ENCODE measurements around the gene SHMT1. TPM values are rescaled to one million over a fixed set of nuclear protein-coding genes. Genes with fewer than 3 reads are reported as not detected.

Gene SHMT1
- total RNA-seq, 1 donor from 2014 or later: 18.4 TPM

DNA sequence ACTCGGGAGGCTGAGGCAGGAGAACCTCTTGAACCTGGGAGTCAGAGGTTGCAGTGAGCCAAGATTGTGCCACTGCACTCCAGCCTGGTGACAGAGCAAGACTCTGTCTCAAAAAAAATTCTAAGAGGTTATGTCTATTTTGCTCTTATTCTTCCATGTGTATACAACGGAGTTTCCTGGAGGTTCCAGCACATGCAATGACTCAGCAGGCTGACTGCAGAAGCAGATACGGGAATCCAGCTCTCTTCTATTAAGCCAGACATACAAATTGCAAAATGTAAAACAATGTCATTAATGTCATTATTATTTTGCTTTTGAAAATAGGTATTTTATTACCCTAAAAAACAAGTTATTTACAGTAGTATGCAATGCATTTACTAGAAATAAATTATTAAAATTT is 84.5 kb downstream of the SHMT1 start:
- TF ChIP-seq, protein P1, sequence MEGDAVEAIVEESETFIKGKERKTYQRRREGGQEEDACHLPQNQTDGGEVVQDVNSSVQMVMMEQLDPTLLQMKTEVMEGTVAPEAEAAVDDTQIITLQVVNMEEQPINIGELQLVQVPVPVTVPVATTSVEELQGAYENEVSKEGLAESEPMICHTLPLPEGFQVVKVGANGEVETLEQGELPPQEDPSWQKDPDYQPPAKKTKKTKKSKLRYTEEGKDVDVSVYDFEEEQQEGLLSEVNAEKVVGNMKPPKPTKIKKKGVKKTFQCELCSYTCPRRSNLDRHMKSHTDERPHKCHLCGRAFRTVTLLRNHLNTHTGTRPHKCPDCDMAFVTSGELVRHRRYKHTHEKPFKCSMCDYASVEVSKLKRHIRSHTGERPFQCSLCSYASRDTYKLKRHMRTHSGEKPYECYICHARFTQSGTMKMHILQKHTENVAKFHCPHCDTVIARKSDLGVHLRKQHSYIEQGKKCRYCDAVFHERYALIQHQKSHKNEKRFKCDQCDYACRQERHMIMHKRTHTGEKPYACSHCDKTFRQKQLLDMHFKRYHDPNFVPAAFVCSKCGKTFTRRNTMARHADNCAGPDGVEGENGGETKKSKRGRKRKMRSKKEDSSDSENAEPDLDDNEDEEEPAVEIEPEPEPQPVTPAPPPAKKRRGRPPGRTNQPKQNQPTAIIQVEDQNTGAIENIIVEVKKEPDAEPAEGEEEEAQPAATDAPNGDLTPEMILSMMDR (IDR thresholded peaks at IDR 0.05): no peak
- no peaks in the 10 kb centered on the region for H3K27me3 Mint-ChIP-seq
- H3K4me3 Mint-ChIP-seq: no peak overlapping the region
- H3K27ac Mint-ChIP-seq: no peak overlapping the region
- CTCF ChIA-PET: no interaction called here
- intact Hi-C loops (cut with micrococcal nuclease): no loop called here
- ATAC-seq (ENCODE audit: low read depth): no peak
- no peak for DNase-seq
- H3K9me3 Mint-ChIP-seq: no peaks in the 10 kb centered on the region
- H3K36me3 Mint-ChIP-seq (ENCODE audit: low read depth): peaks cover 74% of the 10 kb centered on the region
- POLR2A ChIA-PET: interaction anchor here (0.7 kb wide), 1 partner anchor 139 kb away, joined by 3 read pairs; no protein-coding TSS in a partner anchor
- H3K4me1 Mint-ChIP-seq: no peaks in the 10 kb centered on the region

Other genes starting within 250 kb of the SHMT1 start
- 72.8 and 74.6 TPM in 2 replicates for gene ALKBH5, start 179.7 kb downstream of the SHMT1 start, total RNA-seq
- 9.7 and 10.5 TPM in 2 replicates for gene LLGL1, start 137.9 kb downstream of the SHMT1 start, total RNA-seq
- gene FLII, start 104.8 kb downstream of the SHMT1 start, total RNA-seq: 291 and 301 TPM in 2 replicates
- gene MIEF2, start 102.9 kb downstream of the SHMT1 start, total RNA-seq: 5.6 and 8.8 TPM in 2 replicates
- gene TOP3A, start 48.6 kb downstream of the SHMT1 start, total RNA-seq: 44.8 and 46.4 TPM in 2 replicates
- gene SMCR8, start 48.3 kb downstream of the SHMT1 start, total RNA-seq: 32.5 and 36.9 TPM in 2 replicates
- not detected in 2 replicates for gene EVPLL, start 14.2 kb upstream of the SHMT1 start, total RNA-seq
- gene LGALS9C, start 113.2 kb upstream of the SHMT1 start, total RNA-seq: not detected in 2 replicates

Data from activated B cell treated with CpG ODN at 0.5 μM for 24 hours (primary cell).